Gastrocnemius medialis (tissue), 4 donors: ENCODE data around the gene MAP7D2.

Source experiments
- CTCF ChIP-seq, 5 experiments: fragments of 450-650 bp in 3 of 5; fragments of 200-600 bp in 2 of 5; sonication (generic) in 2 of 5; IDR thresholded peaks in 4 of 5; conservative IDR thresholded peaks in 1 of 5; 1 replicate in 4 of 5; 2 replicates in 1 of 5; pipeline ENCODE4 v1.5.1; 2016 to 2019; ENCODE audit warnings: antibody characterized with exemption in 5 of 5, mild to moderate bottlenecking in 3 of 5, moderate library complexity in 3 of 5
- POLR2A ChIP-seq, 2 donors: fragments of 450-650 bp; IDR thresholded peaks; one replicate each; pipeline ENCODE4 v1.6.1; 2017; ENCODE audit warnings: antibody characterized with exemption in 2 of 2, mild to moderate bottlenecking in 2 of 2, moderate library complexity in 2 of 2

- no peak for TF ChIP-seq CTCF (IDR thresholded peaks at IDR 0.05 in 4 of 5, conservative IDR thresholded peaks at IDR 0.05 in 1 of 5)
- no peak for TF ChIP-seq POLR2A (IDR thresholded peaks at IDR 0.05)
These were observed 134.8 kb downstream of the MAP7D2 start for GRCh38 chrX:19981947-19982346.
